SJSA1 (cell line): ENCODE data around the gene PPP1R1B. TPM values are rescaled to one million over a fixed set of nuclear protein-coding genes. Genes with fewer than 3 reads are reported as not detected.

Source experiments
- DNase-seq, 2 experiments: peaks; one replicate each; pipeline ENCODE4 v3.0.0-alpha.2; 2015 to 2020; ENCODE audit warnings: low spot score in 2 of 2, low read depth in 1 of 2
- H3K27ac ChIP-seq: fragments of 250-450 bp; sonication (Bioruptor Pico); 2 replicates; pipeline ENCODE4 v1.5.1; 2020; ENCODE audit warnings: mild to moderate bottlenecking, moderate library complexity
- H3K27me3 ChIP-seq: fragments of 250-450 bp; sonication (Bioruptor Pico); replicated peaks from 2 replicates; pipeline ENCODE4 v1.5.1; 2020; ENCODE audit warnings: mild to moderate bottlenecking, moderate library complexity
- H3K36me3 ChIP-seq: fragments of 250-450 bp; sonication (Bioruptor Pico); 2 replicates; pipeline ENCODE4 v1.5.1; 2020; ENCODE audit warnings: mild to moderate bottlenecking
- H3K4me1 ChIP-seq: fragments of 250-450 bp; sonication (Bioruptor Pico); replicated peaks from 2 replicates; pipeline ENCODE4 v1.6.1; 2021; ENCODE audit warnings: mild to moderate bottlenecking
- H3K4me3 ChIP-seq: fragments of 250-450 bp; sonication (Bioruptor Pico); 2 replicates; pipeline ENCODE4 v1.5.1; 2020; ENCODE audit warnings: mild to moderate bottlenecking
- H3K9me3 ChIP-seq: fragments of 250-450 bp; sonication (Bioruptor Pico); replicated peaks from 2 replicates; pipeline ENCODE4 v1.5.1; 2020; ENCODE audit warnings: mild to moderate bottlenecking
- total RNA-seq: library from RNA; depleted of rRNA; stranded (reverse); fragments of >200 nt; shearing (Covaris generic); gene quantifications from 2 replicates; pipeline ENCODE4 v1.2.3, GENCODE V29; 2014

PPP1R1B gene
- total RNA-seq, 1 experiment from 2014 or later = not detected

- Histone ChIP-seq H3K9me3 (0 out of 2 replicates have a peak, but pooled peaks cover 2% of the 10 kb centered on the region), H3K36me3 (peaks cover 16% of the 10 kb centered on the region), H3K27me3 (peaks cover 31% of the 10 kb centered on the region), H3K4me3 (no peak within 1 kb of the TSS), H3K4me1 (peaks cover 11% of the 10 kb centered on the region), H3K27ac (no peak within 1 kb of the TSS)
- no peak for DNase-seq
These were observed 38.1 kb downstream of the PPP1R1B start, which contains the start of gene TCAP for GRCh38 chr17:39664581-39665561. Gene TCAP, plus strand, starts transcription at chr17:39665349. Its CDS starts 11 bp downstream, at chr17:39665360.

- H3K4me1 ChIP-seq = peaks cover 11% of the 10 kb centered on the region
- H3K27ac ChIP-seq = no peak overlapping the region
- no peak overlapping the region for H3K4me3 ChIP-seq
- DNase-seq = peak in 1 of 2 experiments; percentile 38
- peaks cover 7% of the 10 kb centered on the region for H3K36me3 ChIP-seq
- H3K27me3 ChIP-seq = peaks cover 34% of the 10 kb centered on the region
- 0 out of 2 replicates have a peak, but pooled peaks cover 2% of the 10 kb centered on the region for H3K9me3 ChIP-seq
These were observed 39.0 kb downstream of the PPP1R1B start for GRCh38 chr17:39665642-39666224.

DNA sequence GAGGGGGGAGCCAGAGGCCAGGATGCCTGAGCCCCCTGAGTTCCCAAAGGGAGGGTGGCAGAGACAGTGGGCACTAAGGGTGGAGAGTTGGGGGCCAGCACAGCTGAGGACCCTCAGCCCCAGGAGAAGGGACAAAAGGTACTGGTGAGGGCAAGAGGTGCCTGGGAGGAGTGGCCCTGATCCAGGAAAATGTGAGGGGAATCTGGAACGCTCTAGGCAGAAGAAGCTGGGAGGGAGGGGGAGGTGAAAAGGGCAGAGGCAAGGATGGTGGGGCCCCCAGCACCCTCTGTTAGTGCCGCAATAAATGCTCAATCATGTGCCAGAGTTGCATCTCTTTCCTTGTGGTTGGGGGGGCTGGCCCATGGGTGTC, 39.5 kb downstream of the PPP1R1B start:
- peaks cover 3% of the 10 kb centered on the region; the same call in 1 of the 2 replicates for H3K36me3 ChIP-seq
- H3K27me3 ChIP-seq = peaks cover 37% of the 10 kb centered on the region
- H3K9me3 ChIP-seq = 0 out of 2 replicates have a peak, but pooled peaks cover 2% of the 10 kb centered on the region
- no peak for DNase-seq
- H3K4me3 ChIP-seq = no peak overlapping the region
- H3K27ac ChIP-seq = no peak overlapping the region
- H3K4me1 ChIP-seq = peaks cover 11% of the 10 kb centered on the region

DNA sequence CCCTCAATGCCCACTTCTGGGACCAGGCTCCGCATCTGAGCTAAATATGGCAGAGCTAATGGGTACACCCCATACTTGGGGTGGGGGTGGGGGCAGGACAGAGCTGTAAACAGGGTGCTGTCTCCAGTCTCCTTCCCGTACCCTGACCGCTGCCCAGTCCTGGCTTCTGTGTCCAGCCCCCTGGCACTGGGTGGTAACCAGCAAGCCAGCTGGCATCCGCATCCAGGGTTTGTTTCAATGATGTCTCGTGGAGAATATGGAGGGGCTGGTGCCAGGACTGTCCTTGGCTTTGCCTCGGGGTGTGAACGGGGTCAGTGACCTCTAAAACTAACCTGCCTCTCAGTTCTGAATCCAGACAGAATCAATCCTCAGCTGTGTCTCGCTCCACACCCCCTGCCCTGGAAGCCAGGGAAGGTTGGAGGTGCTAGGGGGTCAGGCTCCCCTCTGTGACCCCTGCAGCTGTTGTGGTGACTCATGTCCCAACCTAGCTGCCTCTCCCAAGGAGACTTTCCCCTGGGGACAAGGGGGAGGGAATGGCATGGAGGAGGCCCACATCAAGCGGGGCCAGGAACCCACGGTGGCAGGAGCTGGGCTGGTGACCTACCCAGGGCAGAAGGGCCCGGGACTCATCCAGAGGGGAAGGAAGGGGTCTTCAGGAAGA, 40.0 kb downstream of the PPP1R1B start:
- DNase-seq = no peak
- H3K4me1 ChIP-seq = peaks cover 11% of the 10 kb centered on the region
- H3K27me3 ChIP-seq = peaks cover 42% of the 10 kb centered on the region
- H3K9me3 ChIP-seq = 0 out of 2 replicates have a peak, but pooled peaks cover 2% of the 10 kb centered on the region
- H3K4me3 ChIP-seq = no peak overlapping the region
- peaks cover under 1% of the 10 kb centered on the region; the same call in 1 of the 2 replicates for H3K36me3 ChIP-seq
- H3K27ac ChIP-seq = no peak overlapping the region

GRCh38 chr17:39667262-39667944, 40.7 kb downstream of the PPP1R1B start:
- Histone ChIP-seq H3K4me1 (peaks cover 11% of the 10 kb centered on the region), H3K27me3 (peaks cover 44% of the 10 kb centered on the region), H3K9me3 (0 out of 2 replicates have a peak, but pooled peaks cover 2% of the 10 kb centered on the region), H3K27ac (no peak overlapping the region), H3K4me3 (no peak overlapping the region), H3K36me3 (no peaks in the 10 kb centered on the region)
- DNase-seq = no peak

GRCh38 chr17:39667945-39668924, 41.5 kb downstream of the PPP1R1B start, which contains the start of gene PNMT:
Gene PNMT, plus strand, starts transcription at chr17:39668453. Its CDS starts 23 bp downstream, at chr17:39668476.
- peaks cover 44% of the 10 kb centered on the region for H3K27me3 ChIP-seq
- H3K36me3 ChIP-seq = no peaks in the 10 kb centered on the region
- DNase-seq = peak; percentile 43 to 64
- no peak within 1 kb of the TSS for H3K27ac ChIP-seq
- 0 out of 2 replicates have a peak, but pooled peaks cover 2% of the 10 kb centered on the region for H3K9me3 ChIP-seq
- peak within 1 kb of the TSS; percentile 29 for H3K4me3 ChIP-seq
- H3K4me1 ChIP-seq = peaks cover 11% of the 10 kb centered on the region

DNA sequence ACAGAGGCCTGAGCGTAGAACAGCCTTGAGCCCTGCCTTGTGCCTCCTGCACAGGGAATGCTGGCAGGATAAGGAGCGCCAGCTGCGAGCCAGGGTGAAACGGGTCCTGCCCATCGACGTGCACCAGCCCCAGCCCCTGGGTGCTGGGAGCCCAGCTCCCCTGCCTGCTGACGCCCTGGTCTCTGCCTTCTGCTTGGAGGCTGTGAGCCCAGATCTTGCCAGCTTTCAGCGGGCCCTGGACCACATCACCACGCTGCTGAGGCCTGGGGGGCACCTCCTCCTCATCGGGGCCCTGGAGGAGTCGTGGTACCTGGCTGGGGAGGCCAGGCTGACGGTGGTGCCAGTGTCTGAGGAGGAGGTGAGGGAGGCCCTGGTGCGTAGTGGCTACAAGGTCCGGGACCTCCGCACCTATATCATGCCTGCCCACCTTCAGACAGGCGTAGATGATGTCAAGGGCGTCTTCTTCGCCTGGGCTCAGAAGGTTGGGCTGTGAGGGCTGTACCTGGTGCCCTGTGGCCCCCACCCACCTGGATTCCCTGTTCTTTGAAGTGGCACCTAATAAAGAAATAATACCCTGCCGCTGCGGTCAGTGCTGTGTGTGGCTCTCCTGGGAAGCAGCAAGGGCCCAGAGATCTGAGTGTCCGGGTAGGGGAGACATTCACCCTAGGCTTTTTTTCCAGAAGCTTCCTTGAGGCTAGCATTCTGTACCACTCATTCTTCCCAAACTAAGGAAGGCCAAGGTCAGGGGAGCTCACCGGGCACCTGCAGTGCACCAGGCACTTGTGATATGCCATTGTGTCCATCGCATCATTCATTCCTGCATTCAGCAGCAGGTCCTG, 43.4 kb downstream of the PPP1R1B start:
- Histone ChIP-seq H3K36me3 (no peaks in the 10 kb centered on the region), H3K4me1 (peaks cover 11% of the 10 kb centered on the region), H3K9me3 (0 out of 2 replicates have a peak, but pooled peaks cover 2% of the 10 kb centered on the region), H3K27ac (no peak overlapping the region), H3K4me3 (no peak overlapping the region), H3K27me3 (peaks cover 44% of the 10 kb centered on the region)
- DNase-seq = no peak

GRCh38 chr17:39670746-39671145, 44.0 kb downstream of the PPP1R1B start:
- H3K27ac ChIP-seq = no peak overlapping the region
- 0 out of 2 replicates have a peak, but pooled peaks cover 2% of the 10 kb centered on the region for H3K9me3 ChIP-seq
- H3K27me3 ChIP-seq = peaks cover 43% of the 10 kb centered on the region
- DNase-seq = no peak
- no peaks in the 10 kb centered on the region for H3K36me3 ChIP-seq
- no peak overlapping the region for H3K4me3 ChIP-seq
- H3K4me1 ChIP-seq = peaks cover 10% of the 10 kb centered on the region

GRCh38 chr17:39671651-39672521, 45.1 kb downstream of the PPP1R1B start:
- DNase-seq = no peak
- H3K9me3 ChIP-seq = 0 out of 2 replicates have a peak, but pooled peaks cover 2% of the 10 kb centered on the region
- 0 out of 2 replicates have a peak, but pooled peaks cover 3% of the 10 kb centered on the region for H3K36me3 ChIP-seq
- peaks cover 32% of the 10 kb centered on the region for H3K27me3 ChIP-seq
- peaks cover 7% of the 10 kb centered on the region for H3K4me1 ChIP-seq
- H3K27ac ChIP-seq = no peak overlapping the region
- no peak overlapping the region for H3K4me3 ChIP-seq

DNA sequence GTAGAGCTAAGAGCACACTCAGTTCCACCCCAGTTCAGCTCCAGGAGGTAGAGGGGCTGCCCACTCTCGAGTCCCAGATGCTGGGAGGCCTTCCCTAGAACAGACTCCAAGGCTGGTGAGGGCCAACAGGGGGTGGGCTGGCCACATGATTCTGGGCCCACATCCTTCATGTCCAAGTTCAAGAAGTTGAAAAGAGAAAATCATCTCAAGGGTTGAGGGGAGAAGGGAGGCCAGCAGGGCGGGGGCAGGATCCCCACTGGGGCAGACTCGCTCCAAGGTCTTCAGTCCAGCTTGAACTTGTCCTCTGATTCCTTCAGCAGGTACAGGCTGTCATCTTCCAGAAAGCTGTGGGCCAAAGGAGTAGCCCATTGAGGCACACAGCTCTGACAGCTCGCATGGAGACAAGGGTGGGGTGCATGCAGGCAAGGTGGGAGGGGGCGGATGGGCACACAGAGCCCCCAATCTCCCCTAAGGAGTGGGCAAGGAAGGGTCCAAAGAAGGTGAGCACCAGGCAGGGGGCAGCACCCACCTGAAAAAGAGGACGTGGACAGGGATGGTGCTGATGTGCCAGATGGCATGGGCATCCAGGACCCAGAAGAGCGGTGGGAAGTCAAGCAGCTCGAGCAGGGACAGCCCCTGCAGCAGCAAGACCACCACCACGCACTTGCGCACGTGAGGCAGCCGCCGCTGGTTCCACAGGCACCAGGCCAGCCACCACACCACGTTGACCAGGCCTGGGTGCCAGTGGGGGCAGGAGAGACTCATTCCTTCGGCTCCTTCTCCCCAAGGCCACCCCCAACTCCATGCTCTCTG, 46.0 kb downstream of the PPP1R1B start:
- peaks cover 7% of the 10 kb centered on the region for H3K4me1 ChIP-seq

More for the DNA sequence above, 46.0 kb downstream of the PPP1R1B start:
- DNase-seq = no peak
- Histone ChIP-seq H3K4me3 (no peak overlapping the region), H3K36me3 (0 out of 2 replicates have a peak, but pooled peaks cover 3% of the 10 kb centered on the region), H3K27ac (no peak overlapping the region), H3K27me3 (peaks cover 26% of the 10 kb centered on the region), H3K9me3 (0 out of 2 replicates have a peak, but pooled peaks cover 2% of the 10 kb centered on the region)
